GM21786 (cell line): ENCODE results near the gene PRKACA.

Source experiments
- ATAC-seq: cut with Tn5 transposase; IDR thresholded peaks from one replicate; pipeline ENCODE4 v1.9.1; 2021; ENCODE audit not compliant: unreplicated experiment

PRKACA gene

DNA sequence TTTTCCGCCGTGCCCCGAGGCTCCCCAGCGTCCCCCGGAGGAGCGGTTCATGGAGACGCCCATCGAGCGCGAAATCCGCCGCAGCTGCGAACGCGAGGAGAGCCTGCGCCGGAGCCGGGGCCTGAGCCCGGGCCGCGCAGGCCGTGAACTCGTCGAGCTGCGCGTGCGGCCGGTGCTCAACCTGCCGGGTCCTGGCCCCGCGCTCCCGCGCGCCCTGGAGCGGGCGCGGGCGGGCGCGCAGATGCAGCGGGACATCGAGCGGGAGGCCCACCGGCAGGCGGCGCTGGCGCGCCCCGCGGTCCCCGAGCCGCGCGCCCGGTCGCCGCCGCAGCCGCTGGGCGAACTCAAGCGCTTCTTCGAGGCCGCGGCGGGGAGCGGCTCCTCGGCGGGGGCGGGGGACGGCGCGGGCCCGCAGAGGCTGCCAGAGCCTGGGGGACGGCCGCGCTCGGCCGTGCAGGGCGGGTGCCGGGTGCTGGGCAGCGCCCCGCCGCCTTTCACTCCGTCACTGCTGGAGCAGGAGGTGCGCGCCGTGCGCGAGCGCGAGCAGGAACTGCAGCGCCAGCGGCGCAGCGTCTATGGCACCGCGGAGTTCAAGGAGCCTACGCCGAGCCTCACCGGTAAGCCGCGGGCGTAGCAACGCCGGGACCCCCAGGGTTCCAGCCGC is 44.2 kb downstream of the PRKACA start:
- no peak for ATAC-seq

DNA sequence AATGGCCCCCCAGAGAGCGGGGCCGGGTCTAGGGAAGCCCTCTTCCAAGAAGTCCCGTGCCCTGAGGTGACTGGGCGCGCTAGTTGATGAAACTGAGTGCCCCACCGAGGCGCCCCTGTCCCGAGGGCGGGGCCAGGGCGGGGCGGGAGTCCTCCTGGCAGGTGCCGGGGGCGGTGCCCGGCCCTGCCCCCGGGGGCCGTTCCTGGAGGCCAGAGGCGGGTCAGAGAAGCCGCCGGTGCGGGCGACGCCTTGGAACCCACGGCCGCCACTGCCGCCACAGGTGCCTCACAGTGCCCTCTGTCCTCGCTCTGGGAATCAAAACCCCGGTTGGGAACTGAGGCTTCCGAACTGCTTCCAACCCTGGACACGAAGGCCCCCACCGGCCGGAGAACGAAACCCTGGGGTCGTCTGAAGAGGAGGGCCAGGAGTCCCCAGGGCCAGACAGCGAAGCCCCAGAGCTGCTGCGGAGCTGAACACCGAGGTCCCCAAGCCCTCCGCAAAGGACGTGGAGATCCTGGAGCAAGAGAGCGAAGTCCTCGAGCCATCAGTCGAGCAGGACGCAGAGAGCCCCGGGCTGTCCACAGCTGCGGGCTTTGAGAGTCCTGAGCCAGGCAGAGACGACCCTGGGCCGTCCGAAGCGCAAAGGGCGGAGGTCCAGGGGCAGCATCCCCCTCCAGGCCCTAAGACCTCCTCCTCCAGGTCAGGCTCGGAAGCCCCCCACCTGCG is 44.9 kb downstream of the PRKACA start, which contains the start of gene MISP3:
TSS of gene MISP3 (plus strand) at position 252 of the 726 bp plus-strand sequence. CDS start 524 bp downstream, outside the sequence.
- no peak for ATAC-seq

DNA sequence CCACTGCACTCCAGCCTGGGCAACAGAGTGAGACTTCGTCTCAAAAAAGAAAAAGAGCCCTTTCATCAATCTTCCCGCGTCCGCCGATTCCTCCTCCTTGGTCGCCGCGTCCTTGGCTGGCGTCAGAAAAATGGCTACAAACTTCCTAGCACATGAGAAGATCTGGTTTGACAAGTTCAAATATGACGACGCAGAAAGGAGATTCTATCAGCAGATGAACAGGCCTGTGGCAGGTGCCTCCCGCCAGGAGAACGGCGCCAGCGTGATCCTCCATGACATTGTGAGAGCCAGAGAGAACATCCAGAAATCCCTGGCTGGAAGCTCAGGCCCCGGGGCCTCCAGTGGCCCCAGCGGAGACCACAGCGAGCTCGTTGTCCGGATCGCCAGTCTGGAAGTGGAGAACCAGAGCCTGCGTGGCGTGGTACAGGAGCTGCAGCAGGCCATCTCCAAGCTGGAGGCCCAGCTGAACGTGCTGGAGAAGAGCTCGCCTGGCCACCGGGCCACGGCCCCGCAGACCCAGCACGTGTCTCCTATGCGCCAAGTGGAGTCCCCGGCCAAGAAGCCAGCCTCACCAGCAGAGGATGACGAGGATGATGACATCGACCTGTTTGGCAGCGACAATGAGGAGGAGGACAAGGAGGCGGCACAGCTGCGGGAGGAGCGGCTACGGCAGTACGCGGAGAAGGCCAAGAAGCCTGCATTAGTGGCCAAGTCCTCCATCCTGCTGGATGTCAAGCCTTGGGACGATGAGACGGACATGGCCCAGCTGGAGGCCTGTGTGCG is 47.1 kb downstream of the PRKACA start:
- ATAC-seq: no peak

DNA sequence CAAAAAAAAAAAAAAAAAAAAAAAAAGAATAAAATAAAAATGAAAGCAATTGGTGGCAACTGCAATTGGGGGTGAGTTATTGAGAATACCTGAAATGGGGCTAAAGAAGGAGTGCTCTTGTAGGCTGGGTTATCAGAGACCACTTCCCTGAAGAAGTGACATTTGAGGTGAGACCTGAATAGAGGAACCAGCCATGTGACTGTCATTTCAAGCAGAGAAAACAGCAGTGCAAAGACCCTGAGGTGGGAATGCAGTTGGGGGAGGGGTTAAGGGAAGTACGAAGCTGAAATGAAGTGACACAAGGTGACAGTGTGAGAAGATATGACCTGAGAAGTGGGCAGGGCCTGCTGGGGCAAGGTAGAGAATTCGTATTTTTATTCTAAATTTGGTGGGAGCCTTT is 51.4 kb downstream of the PRKACA start:
- ATAC-seq: no peak

DNA sequence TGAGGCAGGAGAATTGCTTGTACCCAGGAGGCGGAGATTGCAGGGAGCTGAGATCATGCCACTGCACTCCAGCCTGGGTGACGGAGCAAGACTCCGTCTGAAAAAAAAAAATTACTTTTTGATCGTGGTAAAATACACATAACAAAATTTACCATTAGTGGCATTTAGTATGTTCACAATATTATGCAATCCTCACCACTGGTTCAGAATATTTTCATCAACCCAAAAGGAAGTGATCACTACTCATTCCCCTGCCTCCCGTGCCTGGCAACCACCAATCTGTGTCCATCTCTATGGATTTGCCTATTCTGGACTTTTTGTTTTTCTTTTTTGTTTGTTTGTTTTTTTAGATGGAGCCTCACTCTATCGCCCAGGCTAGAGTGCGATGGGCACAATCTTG is 54.5 kb downstream of the PRKACA start:
- ATAC-seq: no peak

DNA sequence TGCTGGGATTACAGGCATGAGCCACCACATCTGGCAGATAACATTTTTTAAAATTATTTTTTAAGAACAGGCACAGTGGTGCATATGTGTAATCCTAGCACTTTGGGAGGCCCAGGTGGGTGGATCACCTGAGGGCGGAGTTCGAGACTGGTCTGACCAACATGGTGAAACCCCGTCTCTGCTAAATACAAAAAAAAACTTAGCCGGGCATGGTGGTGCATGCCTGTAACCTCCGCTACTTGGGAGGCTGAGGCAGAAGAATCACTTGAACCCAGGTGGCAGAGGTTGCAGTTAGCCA is 55.1 kb downstream of the PRKACA start:
- no peak for ATAC-seq

DNA sequence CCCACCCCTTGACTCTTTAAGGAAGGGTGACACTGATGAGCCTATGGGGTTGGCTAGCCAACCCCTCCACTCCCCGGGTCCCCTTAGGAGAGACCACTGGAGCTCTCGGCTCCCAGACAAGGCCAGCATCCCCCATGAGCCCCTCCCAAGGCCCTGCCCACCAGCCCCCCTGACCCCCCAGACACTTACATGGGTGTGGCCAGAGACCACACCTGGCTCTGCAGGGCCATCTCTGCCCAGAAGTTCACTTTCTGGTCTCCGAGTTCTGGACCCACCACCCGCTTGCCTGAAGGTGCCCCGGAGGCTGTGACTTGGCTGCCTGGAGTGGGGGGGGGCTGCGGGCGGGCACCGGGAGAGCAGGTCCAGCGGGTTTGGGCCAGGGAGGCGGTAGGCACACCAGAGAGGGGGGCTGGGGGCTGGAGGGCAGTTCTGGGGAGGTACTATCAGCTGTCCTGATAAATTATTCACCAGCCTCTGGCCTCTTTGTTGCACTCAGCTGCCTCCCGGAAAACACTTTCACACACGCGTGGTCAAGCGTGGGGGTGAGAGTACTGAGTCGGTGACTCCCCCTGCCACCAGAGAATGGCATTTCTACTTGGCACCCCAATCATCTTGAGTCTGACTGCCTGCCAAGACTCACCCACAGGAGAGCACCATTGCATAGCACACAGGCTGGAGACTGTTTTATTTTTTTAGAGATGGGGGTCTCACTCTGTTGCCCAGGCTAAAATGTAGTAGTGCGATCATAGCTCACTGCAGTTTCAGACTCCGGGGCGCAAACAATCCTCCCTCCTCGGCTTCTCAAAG is 55.6 kb downstream of the PRKACA start, which contains the start of gene PALM3:
TSS of gene PALM3 (minus strand) at position 326 of the 807 bp plus-strand sequence. CDS start at position 230, 96 bp downstream.
- ATAC-seq: no peak

DNA sequence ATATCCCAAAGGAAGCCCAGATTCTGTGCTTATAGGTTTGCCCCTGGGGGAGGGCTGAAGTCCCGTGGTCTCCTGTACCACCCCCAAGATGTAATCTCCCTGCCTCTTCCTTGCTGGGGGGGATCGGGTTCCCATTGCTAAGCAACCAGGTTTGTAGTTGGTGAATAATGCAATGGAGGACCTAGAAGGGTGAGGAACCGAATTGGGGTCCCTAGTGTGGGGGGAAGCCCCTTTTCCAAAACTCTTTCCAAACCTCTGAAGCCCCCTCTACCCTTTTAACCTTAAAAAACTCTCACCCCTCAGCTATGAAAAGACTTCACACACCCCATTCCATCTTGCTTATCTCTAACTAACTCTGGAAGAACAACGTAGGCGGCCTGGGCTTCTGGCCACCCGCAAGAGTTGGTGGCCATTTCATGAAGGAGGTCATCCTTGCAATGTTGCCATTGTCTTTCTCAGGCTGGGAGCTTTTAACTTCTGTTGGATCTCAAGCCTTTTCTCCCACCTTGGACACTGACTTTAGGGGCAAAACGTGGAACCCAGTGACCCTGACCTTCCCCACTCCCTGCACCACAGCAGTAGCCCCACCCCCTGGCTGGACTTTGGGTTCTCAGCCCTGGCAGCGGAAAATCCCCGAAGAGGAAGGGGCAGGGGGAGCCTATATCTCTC is 56.3 kb downstream of the PRKACA start:
- no peak for ATAC-seq

DNA sequence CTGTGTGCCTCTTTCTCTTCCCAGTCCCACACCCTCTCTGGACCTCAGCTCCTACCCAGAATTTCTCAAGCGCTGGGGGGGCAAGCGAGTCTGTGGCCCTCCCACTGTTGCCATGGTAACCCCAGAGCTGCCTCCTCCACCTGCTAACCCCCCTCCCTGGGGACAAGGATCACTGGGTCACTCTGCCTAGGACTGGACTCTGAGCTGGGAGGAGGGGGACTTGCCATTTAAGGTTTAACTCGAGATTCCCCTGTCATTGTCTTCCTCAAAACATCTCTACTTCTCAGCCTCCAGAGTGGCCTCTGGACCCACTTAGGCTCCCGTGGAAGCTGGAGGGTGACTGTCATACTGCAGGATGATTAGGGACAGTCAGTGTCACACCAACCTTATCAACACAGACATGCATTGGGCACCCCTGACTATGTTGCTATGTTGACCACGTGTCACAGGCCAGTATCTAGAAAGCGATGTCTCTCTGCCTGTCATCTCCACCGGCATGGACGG is 57.9 kb downstream of the PRKACA start:
- ATAC-seq: no peak

DNA sequence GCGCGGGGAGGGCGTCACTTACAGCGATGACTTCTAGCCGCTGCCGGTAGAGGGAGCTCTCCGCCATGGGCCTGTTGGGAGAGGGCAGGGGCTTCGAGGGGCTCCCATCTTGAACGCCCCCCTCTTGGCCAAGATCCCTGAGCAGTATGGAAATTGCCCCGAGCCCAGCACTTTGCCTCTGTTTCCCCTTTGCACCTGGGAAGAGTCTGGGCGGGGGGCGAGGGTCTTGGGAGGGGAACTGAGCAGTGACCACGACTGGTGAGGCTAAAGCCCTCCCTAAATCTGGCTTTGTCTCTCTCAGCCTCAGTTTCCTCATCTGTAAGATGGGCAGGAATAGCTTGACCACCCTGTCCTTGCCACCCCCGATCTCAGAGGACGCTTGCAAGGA is 58.5 kb downstream of the PRKACA start:
- no peak for ATAC-seq

DNA sequence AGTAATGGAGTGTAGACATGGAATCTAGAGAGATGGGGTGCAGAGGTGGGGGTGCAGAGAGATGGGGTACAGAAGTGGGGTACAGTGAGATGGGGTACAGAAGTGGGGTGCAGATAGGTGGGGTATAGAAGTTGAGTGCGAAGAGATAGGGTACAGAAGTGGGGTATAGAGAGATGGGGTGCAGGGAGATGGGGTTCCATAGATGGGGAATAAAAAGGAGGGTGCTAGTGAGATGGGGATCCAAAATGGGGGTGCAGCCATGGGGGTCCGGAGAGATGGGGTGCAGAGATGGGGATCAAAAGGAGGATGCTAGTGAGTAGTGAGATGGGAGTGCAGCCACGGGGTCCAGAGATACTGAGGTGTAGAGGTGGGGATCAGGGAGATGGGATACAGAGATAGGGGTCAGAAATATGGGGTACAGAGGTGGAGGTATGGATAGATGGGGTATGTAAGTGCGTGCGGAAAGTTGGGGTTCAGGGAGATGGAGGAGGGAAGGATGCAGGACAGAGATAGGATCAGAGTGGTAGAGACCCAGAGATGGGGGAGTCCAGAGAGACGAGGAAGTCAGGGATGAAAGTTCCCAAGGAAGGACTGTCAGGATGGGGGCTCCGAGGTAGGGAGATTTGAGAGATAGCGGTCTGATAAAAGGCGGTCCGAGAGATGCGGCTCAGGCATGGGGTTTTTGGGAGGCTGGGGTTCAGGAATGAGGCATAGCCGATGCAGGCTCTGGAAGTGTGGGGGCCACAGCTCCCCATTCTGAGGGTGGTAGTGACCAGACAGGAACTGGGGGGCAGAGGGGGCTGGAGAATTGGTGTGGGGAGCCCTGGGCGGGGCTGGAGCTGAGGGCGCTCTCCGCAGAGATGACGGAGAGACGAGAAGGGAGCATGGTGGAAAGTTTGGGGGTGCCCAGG is 59.1 kb downstream of the PRKACA start:
- no peak for ATAC-seq

DNA sequence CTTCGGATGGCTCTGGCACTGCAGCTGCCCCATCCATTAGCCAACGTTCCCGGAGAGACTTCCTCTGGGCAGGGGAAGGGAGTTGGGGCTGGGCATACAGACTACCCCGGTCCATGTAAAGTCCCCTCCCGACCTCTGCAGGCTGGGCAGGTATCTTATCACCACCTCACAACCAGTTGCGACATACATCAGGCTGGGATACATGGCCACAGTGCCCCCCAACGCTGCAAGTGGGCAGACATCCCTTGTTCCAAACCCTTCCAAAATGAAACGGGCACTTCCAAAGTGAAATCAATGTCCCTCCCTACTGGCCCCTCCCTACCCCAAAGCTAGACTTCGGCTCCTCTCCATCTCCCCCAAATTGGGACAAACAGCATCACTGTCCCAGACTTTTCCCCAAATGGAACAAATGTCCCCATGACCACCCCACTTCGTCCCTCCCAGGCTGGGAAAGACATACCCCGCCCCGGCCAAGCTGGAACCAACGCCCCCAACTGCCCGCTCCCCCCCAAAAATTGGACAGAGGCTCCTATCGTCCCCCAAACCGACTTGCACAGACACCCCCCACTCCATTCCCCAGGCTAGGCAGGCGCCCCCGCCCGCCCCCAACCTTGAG is 60.7 kb downstream of the PRKACA start:
- no peak for ATAC-seq

DNA sequence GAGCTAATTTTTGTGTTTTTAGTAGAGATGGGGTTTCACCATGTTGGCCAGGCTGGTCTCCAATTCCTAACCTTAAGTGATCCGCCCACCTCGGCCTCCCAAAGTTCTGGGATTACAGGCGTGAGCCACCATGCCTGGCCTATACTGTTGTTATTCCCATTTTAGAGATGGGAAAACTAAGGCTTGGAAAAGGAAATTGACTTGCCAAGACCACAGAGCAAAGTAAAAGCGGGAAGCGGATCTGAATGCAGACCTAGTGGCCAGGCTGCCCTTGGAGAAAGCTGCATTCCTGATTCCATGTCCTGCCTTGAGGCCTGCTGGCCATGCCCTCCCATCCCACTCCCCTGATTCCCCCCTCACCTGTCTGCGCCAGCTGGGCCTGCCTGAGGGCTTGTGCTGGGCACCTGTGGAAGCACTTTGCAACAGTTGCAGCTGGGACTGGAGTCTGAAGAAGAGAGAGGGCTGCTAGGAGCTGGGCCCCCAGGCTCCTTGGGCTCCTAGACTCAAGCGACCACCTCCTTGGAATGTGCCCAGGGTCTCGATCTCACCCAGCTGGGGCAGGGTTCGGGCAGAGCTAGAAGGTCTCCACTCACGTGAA is 61.4 kb downstream of the PRKACA start:
- ATAC-seq: no peak

DNA sequence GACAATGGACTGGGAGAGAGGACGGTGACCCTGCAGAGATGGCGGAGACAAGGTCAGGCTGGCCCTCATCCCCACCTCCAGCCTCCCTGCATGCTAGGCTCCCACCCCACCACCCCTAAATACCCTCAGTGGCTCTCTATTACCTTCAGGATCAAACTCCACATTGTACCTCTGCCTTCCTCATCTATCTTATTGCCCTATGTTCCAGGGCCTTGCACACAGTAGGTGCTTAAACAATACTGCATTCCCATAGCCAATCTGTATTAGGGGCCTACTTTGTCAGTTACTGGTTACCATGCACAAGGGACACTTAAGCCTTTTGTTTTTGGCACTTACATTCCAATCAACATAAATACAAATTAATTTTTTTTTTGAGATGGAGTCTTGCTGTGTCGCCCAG is 62.2 kb downstream of the PRKACA start:
- ATAC-seq: no peak

DNA sequence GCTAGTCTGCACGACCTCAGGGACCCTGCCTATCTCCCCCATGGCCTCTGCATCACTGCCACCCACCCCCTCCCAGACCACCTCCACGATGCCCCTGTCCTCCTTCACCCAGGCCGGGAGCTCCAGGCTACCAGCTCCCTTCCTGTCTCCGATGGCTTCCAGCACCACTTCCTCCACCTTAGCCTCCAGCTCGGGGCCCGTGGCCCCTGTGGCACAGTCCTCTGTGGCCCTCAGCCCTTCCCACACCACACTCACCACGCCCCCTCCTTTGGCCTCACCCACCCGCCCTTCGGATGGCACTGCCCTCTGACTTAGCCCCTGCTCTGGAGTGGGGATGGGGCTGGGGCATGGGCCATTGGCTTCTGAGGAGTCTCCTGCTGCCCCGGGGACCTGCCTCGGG is 62.8 kb downstream of the PRKACA start:
- no peak for ATAC-seq

DNA sequence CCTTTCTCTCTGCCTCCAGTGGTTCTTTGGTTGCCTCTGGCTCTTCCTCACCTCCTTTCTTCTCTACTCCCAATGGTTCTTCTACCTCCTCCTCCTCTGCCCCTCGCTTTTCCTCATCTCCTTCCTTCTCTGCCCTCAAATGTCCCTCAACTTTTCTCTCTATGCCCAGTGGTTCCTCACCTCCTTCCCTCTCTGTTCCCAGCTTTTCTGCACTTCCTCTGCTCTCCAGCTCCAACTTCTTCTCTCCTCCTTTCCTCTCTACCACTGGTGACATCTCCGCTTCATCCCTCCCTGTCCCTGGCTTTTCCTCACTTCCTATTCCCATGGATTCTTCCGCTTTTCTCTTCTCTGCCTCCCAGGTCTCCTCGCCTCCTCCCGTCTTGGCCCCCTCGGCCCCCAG is 63.5 kb downstream of the PRKACA start:
- ATAC-seq: no peak

DNA sequence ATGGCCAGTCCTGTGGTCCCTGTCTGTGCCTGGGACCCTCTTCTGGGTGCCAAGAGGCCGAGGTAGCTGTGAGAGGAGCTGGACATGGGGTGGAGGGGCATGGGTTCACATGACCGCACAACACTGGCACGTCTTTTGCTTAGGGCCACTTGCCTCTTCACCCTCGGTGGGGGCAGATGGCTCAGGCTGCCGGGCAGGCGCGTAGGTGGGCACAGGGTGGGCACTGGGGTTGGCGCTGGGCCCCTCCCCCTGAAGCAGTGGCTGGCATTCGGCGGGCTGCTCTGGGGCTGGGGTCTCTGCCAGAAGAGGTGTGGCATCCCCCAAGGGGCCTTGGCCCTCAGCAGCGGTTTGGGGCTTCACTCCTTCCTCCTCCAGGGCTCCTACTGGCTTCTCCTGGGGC is 64.1 kb downstream of the PRKACA start:
- ATAC-seq: no peak

DNA sequence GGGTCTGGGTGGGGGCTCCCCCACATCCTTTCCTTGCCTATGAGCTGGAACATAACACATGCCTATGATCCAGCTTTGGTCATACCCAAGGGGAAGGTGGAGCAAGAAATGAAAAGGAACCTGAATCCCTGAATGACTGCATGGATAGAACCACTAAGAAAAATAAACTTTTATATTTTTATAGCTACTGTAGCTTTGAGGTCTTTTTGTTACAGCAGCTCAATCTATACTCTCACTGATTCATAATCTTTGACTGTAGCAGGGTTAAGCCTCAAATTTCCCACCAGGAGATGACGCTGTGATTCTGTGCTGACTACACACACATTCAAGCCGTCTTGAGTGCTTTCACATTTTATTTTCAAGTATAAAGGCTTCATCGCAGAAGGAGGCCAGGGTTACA is 64.5 kb downstream of the PRKACA start:
- ATAC-seq: no peak

DNA sequence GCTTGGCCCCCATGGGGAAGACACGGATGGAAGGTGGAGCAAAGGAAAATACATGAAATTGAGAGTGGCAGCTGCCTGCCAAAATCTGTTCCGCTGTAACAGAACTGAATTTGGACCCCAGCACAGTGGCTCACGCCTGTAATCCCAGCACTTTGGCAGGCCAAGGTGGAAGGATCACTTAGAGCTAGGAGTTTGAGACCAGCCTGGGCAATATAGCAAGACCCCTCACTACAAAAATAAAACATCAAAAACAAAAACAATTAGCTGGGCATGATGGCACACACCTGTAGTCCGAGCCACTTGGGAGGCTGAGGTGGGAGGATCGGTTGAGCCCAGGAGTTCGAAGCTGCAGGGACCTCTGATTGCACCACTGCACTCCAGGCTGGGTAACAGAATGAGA is 65.1 kb downstream of the PRKACA start:
- ATAC-seq: no peak
